Measurements from ENCODE around the gene LLGL1. TPM values are rescaled to one million over a fixed set of nuclear protein-coding genes. Genes with fewer than 3 reads are reported as not detected.

LLGL1 gene
- total RNA-seq, 1 experiment from 2014 or later = 65.0 TPM

DNA sequence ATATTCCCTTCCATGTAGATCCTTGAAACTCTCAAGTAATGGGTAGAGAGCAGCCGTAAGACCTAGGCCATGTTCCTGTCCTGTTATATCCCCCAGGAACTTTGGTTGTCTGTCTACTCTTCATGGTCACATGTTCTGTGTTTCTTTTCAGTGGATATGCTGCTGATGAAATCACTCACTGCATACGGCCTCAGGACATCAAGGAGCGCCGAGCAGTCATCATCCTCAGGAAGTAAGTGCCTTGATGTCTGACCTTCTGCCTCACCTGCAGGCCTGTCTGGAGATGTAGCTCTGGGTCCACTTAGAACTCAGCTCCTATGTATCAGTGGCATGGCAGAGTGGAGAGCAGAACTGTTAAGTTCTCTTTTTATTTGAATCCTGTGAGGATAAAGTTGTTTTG, 30.6 kb upstream of the LLGL1 start:
- Histone ChIP-seq H3T11ph (ENCODE audit: low read length) (no peak overlapping the region), H3K27ac (ENCODE audit: insufficient read length, low read depth, low read length) (no peak overlapping the region), H4K5ac (ENCODE audit: insufficient read length, low read depth, low read length) (no peak overlapping the region), H2BK15ac (ENCODE audit: low read depth, low read length) (no peak overlapping the region), H2BK20ac (ENCODE audit: low read depth, low read length, poor library complexity, severe bottlenecking) (no peak overlapping the region), H4K91ac (ENCODE audit: insufficient read length, low read depth, low read length) (no peak overlapping the region), H2AFZ (ENCODE audit: low read length) (no peak overlapping the region), H3K9me3 (ENCODE audit: control insufficient read depth, low read depth, low read length) (no peaks in the 10 kb centered on the region), H3K4me1 (ENCODE audit: insufficient read depth, low read length) (no peaks in the 10 kb centered on the region), H3K23me2 (ENCODE audit: insufficient read length, low read depth, low read length, poor library complexity, severe bottlenecking) (no peaks in the 10 kb centered on the region), H3K79me1 (ENCODE audit: insufficient read depth, low read depth, low read length, poor library complexity, severe bottlenecking) (peaks cover 10% of the 10 kb centered on the region), H2BK120ac (ENCODE audit: low read depth, low read length, poor library complexity, severe bottlenecking) (no peak overlapping the region), H3K23ac (ENCODE audit: insufficient read length, low read depth, low read length) (no peak overlapping the region), H3K79me2 (ENCODE audit: insufficient read depth, low read length) (peaks cover 21% of the 10 kb centered on the region; the same call in 1 of the 2 replicates), H3K9ac (ENCODE audit: extremely low read depth, insufficient read length, low read length) (no peak overlapping the region), H2AK5ac (ENCODE audit: insufficient read length, low read length) (no peak overlapping the region), H4K8ac (replicated peaks; ENCODE audit: insufficient read length, low read depth, low read length) (no peak overlapping the region), H3K27me3 (ENCODE audit: insufficient read depth, low read length) (no peaks in the 10 kb centered on the region), H3K14ac (ENCODE audit: insufficient read depth, low read length) (no peak overlapping the region), H3K4ac (ENCODE audit: low read depth, low read length) (no peak overlapping the region), H3K18ac (ENCODE audit: insufficient read length, low read depth, low read length) (no peak overlapping the region), H3K4me2 (ENCODE audit: insufficient read depth, insufficient read length, low read length) (no peak overlapping the region), H2BK5ac (ENCODE audit: insufficient read length, low read length) (no peak overlapping the region), H2BK12ac (ENCODE audit: insufficient read length, low read depth, low read length) (no peak overlapping the region), H4K20me1 (ENCODE audit: control insufficient read depth, insufficient read depth, insufficient read length) (no peaks in the 10 kb centered on the region), H3K56ac (ENCODE audit: insufficient read length, low read depth, low read length) (no peak overlapping the region)
- Mint-ChIP-seq H3K9me3 (no peaks in the 10 kb centered on the region), H3K4me3 (no peak overlapping the region), H3K27ac (no peak overlapping the region; a peak in 1 of 7 replicates), H3K4me1 (peaks cover 2 to 5% of the 10 kb centered on the region in 2 experiments; a peak in 3 of 4 replicates), H3K27me3 (ENCODE audit: low read depth) (no peaks in the 10 kb centered on the region), H3K36me3 (ENCODE audit: insufficient read depth in 1 of 3, low read depth in 3 of 3) (peaks cover 29 to 74% (median 51%) of the 10 kb centered on the region in 3 experiments)
- TF ChIP-seq, protein P1, sequence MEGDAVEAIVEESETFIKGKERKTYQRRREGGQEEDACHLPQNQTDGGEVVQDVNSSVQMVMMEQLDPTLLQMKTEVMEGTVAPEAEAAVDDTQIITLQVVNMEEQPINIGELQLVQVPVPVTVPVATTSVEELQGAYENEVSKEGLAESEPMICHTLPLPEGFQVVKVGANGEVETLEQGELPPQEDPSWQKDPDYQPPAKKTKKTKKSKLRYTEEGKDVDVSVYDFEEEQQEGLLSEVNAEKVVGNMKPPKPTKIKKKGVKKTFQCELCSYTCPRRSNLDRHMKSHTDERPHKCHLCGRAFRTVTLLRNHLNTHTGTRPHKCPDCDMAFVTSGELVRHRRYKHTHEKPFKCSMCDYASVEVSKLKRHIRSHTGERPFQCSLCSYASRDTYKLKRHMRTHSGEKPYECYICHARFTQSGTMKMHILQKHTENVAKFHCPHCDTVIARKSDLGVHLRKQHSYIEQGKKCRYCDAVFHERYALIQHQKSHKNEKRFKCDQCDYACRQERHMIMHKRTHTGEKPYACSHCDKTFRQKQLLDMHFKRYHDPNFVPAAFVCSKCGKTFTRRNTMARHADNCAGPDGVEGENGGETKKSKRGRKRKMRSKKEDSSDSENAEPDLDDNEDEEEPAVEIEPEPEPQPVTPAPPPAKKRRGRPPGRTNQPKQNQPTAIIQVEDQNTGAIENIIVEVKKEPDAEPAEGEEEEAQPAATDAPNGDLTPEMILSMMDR (conservative IDR thresholded peaks at IDR 0.05) = no peak
- WGBS (ENCODE audit: extremely low coverage, insufficient read length, low lambda C conversion rate) = no CpG with 5 or more reads among the region's 4 CpGs
- no peak for DNase-seq

Data from H9 (cell line).